ENCODE data around the gene DHX9. TPM values are rescaled to one million over a fixed set of nuclear protein-coding genes. Genes with fewer than 3 reads are reported as not detected.

DHX9 gene
- total and polyA plus RNA-seq, 8 donors: 29.0 to 196 (median 54.5) TPM

GRCh38 chr1:182835806-182836205 is 3.3 kb upstream of the DHX9 start:
- 83 to 91% (median 87%) methylated on average over 10 of the region's 10 CpGs for WGBS, 5 donors
- no peaks in the 10 kb centered on the region for H3K36me3 ChIP-seq

DNA sequence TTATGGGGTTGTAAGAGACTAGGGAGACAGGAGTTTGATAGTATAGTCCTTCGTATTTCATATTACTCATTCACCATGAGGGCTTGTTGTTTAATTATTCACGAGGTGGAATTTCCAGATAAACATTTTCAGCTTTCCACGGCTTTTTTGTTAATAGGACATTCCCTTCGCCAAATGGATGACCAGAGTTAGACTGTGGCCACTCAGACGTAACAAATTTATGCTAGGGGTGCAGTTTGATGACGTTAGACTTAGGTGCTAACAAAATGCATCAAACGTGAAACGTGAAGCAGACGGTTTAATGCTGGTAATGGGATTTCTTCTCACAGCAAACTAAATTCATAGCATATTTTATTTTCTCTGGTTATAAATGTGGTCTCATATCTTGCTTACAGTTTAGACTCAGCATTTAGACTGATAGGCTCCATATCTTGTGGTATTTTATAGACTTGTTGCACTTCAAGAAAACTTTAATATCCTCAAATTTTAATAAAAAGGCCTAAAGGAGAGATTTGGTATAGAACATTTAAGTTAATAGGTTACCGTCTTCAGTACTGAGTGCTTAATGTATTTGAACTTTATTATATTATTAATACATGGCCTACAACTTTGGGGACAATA is 2.3 kb downstream of the DHX9 start:
- Histone ChIP-seq H3K36me3 (peaks cover 27 to 39% (median 32%) of the 10 kb centered on the region in 4 donors), H3K4me1 (peaks cover 21 to 68% (median 51%) of the 10 kb centered on the region in 4 donors), H3K27me3 (no peaks in the 10 kb centered on the region), H3K4me3 (peak overlapping the region; percentile 65 to 87 (median 80)), H3K27ac (peak overlapping the region in 2 of 5 donors; percentile 97 to 98), H3K9me3 (no peaks in the 10 kb centered on the region)
- TF ChIP-seq EP300 (IDR thresholded peaks at IDR 0.05): no peak
- no peak for TF ChIP-seq POLR2A (IDR thresholded peaks at IDR 0.05)
- no peak for TF ChIP-seq POLR2AphosphoS5 (IDR thresholded peaks at IDR 0.05)
- TF ChIP-seq, protein P1, sequence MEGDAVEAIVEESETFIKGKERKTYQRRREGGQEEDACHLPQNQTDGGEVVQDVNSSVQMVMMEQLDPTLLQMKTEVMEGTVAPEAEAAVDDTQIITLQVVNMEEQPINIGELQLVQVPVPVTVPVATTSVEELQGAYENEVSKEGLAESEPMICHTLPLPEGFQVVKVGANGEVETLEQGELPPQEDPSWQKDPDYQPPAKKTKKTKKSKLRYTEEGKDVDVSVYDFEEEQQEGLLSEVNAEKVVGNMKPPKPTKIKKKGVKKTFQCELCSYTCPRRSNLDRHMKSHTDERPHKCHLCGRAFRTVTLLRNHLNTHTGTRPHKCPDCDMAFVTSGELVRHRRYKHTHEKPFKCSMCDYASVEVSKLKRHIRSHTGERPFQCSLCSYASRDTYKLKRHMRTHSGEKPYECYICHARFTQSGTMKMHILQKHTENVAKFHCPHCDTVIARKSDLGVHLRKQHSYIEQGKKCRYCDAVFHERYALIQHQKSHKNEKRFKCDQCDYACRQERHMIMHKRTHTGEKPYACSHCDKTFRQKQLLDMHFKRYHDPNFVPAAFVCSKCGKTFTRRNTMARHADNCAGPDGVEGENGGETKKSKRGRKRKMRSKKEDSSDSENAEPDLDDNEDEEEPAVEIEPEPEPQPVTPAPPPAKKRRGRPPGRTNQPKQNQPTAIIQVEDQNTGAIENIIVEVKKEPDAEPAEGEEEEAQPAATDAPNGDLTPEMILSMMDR (IDR thresholded peaks at IDR 0.05): no peak
- intact Hi-C loops (cut with DNase I; ENCODE audit: low total_unique reads): no loop called here
- WGBS, 5 donors: 12 to 31% (median 20%) methylated on average over 10 of the region's 10 CpGs
- peak in 1 of 2 donors; percentile 50 for DNase-seq

More at GRCh38 chr1:182835806-182836205, 3.3 kb upstream of the DHX9 start:
- intact Hi-C loops (cut with DNase I; ENCODE audit: low total_unique reads): no loop called here
- no peak for DNase-seq
- H3K9me3 ChIP-seq: no peaks in the 10 kb centered on the region
- H3K27me3 ChIP-seq: no peaks in the 10 kb centered on the region
- H3K4me3 ChIP-seq: no peak overlapping the region
- TF ChIP-seq POLR2A (IDR thresholded peaks at IDR 0.05) (no peak), POLR2AphosphoS5 (IDR thresholded peaks at IDR 0.05) (no peak), EP300 (IDR thresholded peaks at IDR 0.05) (no peak)
- TF ChIP-seq, protein P1 (IDR thresholded peaks at IDR 0.05): no peak
- H3K27ac ChIP-seq: no peak overlapping the region
- peaks cover 9 to 17% (median 14%) of the 10 kb centered on the region in 4 donors for H3K4me1 ChIP-seq

- H3K27me3 ChIP-seq: no peaks in the 10 kb centered on the region
- no peak overlapping the region for H3K4me3 ChIP-seq
- TF ChIP-seq EP300 (IDR thresholded peaks at IDR 0.05) (no peak), POLR2A (IDR thresholded peaks at IDR 0.05) (no peak), POLR2AphosphoS5 (IDR thresholded peaks at IDR 0.05) (no peak)
- TF ChIP-seq, protein P1 (IDR thresholded peaks at IDR 0.05): no peak
- H3K36me3 ChIP-seq: peaks cover 27 to 47% (median 40%) of the 10 kb centered on the region in 4 donors
- H3K4me1 ChIP-seq: peaks cover 21 to 72% (median 51%) of the 10 kb centered on the region in 4 donors
- intact Hi-C loops (cut with DNase I; ENCODE audit: low total_unique reads): no loop called here
- WGBS, 5 donors: 27 to 40% (median 38%) methylated on average over 4 of the region's 4 CpGs
- no peak for DNase-seq
- no peaks in the 10 kb centered on the region for H3K9me3 ChIP-seq
- H3K27ac ChIP-seq: peak overlapping the region in 1 of 5 donors; percentile 98
Measured at GRCh38 chr1:182842265-182842664, 3.1 kb downstream of the DHX9 start.

DNA sequence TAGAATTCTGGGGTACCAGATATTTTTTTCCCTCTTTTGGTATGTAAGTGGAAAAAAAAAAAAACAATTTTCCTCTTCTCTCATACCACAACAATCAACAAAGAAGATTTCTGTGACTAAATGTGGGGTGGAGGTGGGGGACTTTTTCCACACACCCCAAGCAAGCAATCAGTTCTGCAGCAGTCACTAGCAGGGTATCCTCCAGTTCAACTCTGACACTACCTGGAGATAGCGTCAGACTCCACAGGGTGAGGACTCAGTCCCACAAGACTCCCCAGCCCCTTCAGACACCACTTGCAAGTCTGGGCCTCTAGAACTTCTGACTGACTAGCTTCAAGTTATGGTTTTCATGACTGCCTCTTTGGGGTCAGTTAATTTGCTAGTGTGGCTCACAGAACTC is 6.2 kb downstream of the DHX9 start:
- Histone ChIP-seq H3K27ac (no peak overlapping the region), H3K36me3 (peaks cover 32 to 78% (median 71%) of the 10 kb centered on the region in 4 donors), H3K27me3 (no peaks in the 10 kb centered on the region), H3K4me3 (no peak overlapping the region), H3K9me3 (no peaks in the 10 kb centered on the region), H3K4me1 (peaks cover 17 to 66% (median 44%) of the 10 kb centered on the region in 4 donors)
- DNase-seq: no peak
- intact Hi-C loops (cut with DNase I; ENCODE audit: low total_unique reads): no loop called here
- TF ChIP-seq EP300 (IDR thresholded peaks at IDR 0.05): no peak
- no peak for TF ChIP-seq POLR2A (IDR thresholded peaks at IDR 0.05)
- TF ChIP-seq POLR2AphosphoS5 (IDR thresholded peaks at IDR 0.05): no peak
- TF ChIP-seq, protein P1 (IDR thresholded peaks at IDR 0.05): no peak
- WGBS, 5 donors: 83 to 100% (median 94%) methylated on average over 1 of the region's 1 CpG
